Left ventricle myocardium inferior (tissue), 1 donor: ENCODE data around the gene PACS1. TPM values are rescaled to one million over a fixed set of nuclear protein-coding genes. Genes with fewer than 3 reads are reported as not detected.

ENCODE experiments used
- DNase-seq: peaks from one replicate; pipeline ENCODE4 v3.0.0-alpha.2; 2020
- H3K27ac ChIP-seq: fragments of 200-600 bp; replicated peaks from 2 replicates; pipeline ENCODE4 v1.8.0; 2021
- H3K27me3 ChIP-seq: fragments of 200-600 bp; 2 replicates; pipeline ENCODE4 v1.8.0; 2021; ENCODE audit warnings: low read depth
- H3K36me3 ChIP-seq: fragments of 200-600 bp; 2 replicates; pipeline ENCODE4 v1.8.0; 2021
- H3K4me1 ChIP-seq: fragments of 200-600 bp; 2 replicates; pipeline ENCODE4 v1.8.0; 2021
- H3K4me3 ChIP-seq: fragments of 200-600 bp; 2 replicates; pipeline ENCODE4 v1.8.0; 2021; ENCODE audit warnings: mild to moderate bottlenecking, moderate library complexity
- H3K9me3 ChIP-seq: fragments of 200-600 bp; replicated peaks from 2 replicates; pipeline ENCODE4 v1.8.0; 2021
- CTCF ChIP-seq: fragments of 200-600 bp; IDR thresholded peaks from 2 replicates; pipeline ENCODE4 v1.8.0; 2021; ENCODE audit warnings: antibody characterized with exemption, mild to moderate bottlenecking, borderline replicate concordance
- intact Hi-C: fragments of 100-400 bp; cut with micrococcal nuclease; formaldehyde crosslinking; loops from one replicate; pipeline ENCODE4 v1.11.0; 2022
- total RNA-seq: library from RNA; stranded (reverse); fragmentation: NEBNext Ultra II Directional; extraction: Animal tissue kit (Norgen Biotek cat#: 25700); gene quantifications from one replicate; pipeline ENCODE4 v1.2.1, GENCODE V29; 2021
- donor health status: DM: no; HTN: yes; CAD: no; lungs with severe emphysema.

Gene PACS1
- total RNA-seq, 1 donor from 2014 or later, result 54.9 TPM

GRCh38 chr11:66068154-66068821 is 1.8 kb upstream of the PACS1 start:
- H3K4me3 ChIP-seq, result peak overlapping the region; percentile 92
- TF ChIP-seq CTCF, result peak; percentile 93
- intact Hi-C loops, result no loop called here
- H3K9me3 ChIP-seq, result no peaks in the 10 kb centered on the region
- H3K27ac ChIP-seq, result peak overlapping the region; percentile 94
- peak; percentile 69 for DNase-seq
- H3K27me3 ChIP-seq, result no peaks in the 10 kb centered on the region
- peaks cover 61% of the 10 kb centered on the region for H3K36me3 ChIP-seq
- H3K4me1 ChIP-seq, result peaks cover 47% of the 10 kb centered on the region

- peak; percentile 40 for DNase-seq
- peaks cover 57% of the 10 kb centered on the region for H3K36me3 ChIP-seq
- no peak for TF ChIP-seq CTCF
- no peaks in the 10 kb centered on the region for H3K27me3 ChIP-seq
- no peaks in the 10 kb centered on the region for H3K9me3 ChIP-seq
- H3K4me1 ChIP-seq, result peaks cover 47% of the 10 kb centered on the region
- intact Hi-C loops, result no loop called here
- H3K27ac ChIP-seq, result peak overlapping the region; percentile 94
- peak overlapping the region; percentile 92 for H3K4me3 ChIP-seq
Measured at GRCh38 chr11:66068923-66069714, 953 bp upstream of the PACS1 start.

GRCh38 chr11:66070604-66071380 is 720 bp downstream of the PACS1 start:
- H3K4me1 ChIP-seq, result peaks cover 47% of the 10 kb centered on the region
- DNase-seq, result peak; percentile 68
- H3K27me3 ChIP-seq, result no peaks in the 10 kb centered on the region
- peak overlapping the region; percentile 94 for H3K27ac ChIP-seq
- peaks cover 52% of the 10 kb centered on the region for H3K36me3 ChIP-seq
- intact Hi-C loops, result no loop called here
- no peak for TF ChIP-seq CTCF
- no peaks in the 10 kb centered on the region for H3K9me3 ChIP-seq
- peak overlapping the region; percentile 92 for H3K4me3 ChIP-seq

- Histone ChIP-seq H3K27me3 (no peaks in the 10 kb centered on the region), H3K36me3 (peaks cover 46% of the 10 kb centered on the region), H3K27ac (peak overlapping the region; percentile 94), H3K4me3 (peak overlapping the region; percentile 92), H3K4me1 (peaks cover 49% of the 10 kb centered on the region), H3K9me3 (no peaks in the 10 kb centered on the region)
- intact Hi-C loops, result no loop called here
- DNase-seq, result no peak
- TF ChIP-seq CTCF, result no peak
Measured at GRCh38 chr11:66071381-66071801, 1.3 kb downstream of the PACS1 start.

- H3K9me3 ChIP-seq, result no peaks in the 10 kb centered on the region
- intact Hi-C loops, result no loop called here
- H3K36me3 ChIP-seq, result peaks cover 39% of the 10 kb centered on the region
- peak overlapping the region; percentile 92 for H3K4me3 ChIP-seq
- no peaks in the 10 kb centered on the region for H3K27me3 ChIP-seq
- H3K27ac ChIP-seq, result peak overlapping the region; percentile 94
- DNase-seq, result no peak
- TF ChIP-seq CTCF, result no peak
- H3K4me1 ChIP-seq, result peaks cover 56% of the 10 kb centered on the region
Measured at GRCh38 chr11:66072081-66072480, 2.0 kb downstream of the PACS1 start.
